ENCODE data around the gene NTNG2.
"Not testable (repeated sequence)": the region's sequence is repeated elsewhere in the genome, so short reads cannot be mapped to it uniquely, and the experiment has no call there.

NTNG2 gene

DNA sequence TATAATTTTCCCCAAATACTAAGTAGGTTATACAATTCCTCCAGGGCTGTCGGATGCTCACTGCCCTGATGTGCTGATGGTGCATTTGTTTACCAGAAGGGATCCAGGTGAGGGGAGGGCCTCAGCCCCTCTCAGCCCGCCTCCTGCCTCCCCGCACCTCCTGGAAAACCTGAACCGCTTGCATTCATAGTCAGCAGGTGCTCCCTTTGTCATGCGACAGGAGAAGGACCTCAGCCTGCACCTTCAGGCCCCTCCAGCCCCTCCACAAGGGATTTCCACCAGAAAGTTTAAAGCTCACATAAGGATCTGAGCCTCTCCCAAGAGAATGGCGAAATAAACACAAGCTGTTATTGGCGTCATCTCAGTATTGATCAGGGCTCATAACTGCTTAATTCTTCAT is 36.5 kb upstream of the NTNG2 start:
- no peak for DNase-seq (ENCODE audit: extremely low read depth, low read depth)
- no peak overlapping the region for H3K4me3 ChIP-seq (replicated peaks; ENCODE audit: low read depth, low read length)
- TF ChIP-seq, protein P1, sequence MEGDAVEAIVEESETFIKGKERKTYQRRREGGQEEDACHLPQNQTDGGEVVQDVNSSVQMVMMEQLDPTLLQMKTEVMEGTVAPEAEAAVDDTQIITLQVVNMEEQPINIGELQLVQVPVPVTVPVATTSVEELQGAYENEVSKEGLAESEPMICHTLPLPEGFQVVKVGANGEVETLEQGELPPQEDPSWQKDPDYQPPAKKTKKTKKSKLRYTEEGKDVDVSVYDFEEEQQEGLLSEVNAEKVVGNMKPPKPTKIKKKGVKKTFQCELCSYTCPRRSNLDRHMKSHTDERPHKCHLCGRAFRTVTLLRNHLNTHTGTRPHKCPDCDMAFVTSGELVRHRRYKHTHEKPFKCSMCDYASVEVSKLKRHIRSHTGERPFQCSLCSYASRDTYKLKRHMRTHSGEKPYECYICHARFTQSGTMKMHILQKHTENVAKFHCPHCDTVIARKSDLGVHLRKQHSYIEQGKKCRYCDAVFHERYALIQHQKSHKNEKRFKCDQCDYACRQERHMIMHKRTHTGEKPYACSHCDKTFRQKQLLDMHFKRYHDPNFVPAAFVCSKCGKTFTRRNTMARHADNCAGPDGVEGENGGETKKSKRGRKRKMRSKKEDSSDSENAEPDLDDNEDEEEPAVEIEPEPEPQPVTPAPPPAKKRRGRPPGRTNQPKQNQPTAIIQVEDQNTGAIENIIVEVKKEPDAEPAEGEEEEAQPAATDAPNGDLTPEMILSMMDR (IDR thresholded peaks at IDR 0.05; ENCODE audit: low read depth, low read length, missing control alignments): no peak

DNA sequence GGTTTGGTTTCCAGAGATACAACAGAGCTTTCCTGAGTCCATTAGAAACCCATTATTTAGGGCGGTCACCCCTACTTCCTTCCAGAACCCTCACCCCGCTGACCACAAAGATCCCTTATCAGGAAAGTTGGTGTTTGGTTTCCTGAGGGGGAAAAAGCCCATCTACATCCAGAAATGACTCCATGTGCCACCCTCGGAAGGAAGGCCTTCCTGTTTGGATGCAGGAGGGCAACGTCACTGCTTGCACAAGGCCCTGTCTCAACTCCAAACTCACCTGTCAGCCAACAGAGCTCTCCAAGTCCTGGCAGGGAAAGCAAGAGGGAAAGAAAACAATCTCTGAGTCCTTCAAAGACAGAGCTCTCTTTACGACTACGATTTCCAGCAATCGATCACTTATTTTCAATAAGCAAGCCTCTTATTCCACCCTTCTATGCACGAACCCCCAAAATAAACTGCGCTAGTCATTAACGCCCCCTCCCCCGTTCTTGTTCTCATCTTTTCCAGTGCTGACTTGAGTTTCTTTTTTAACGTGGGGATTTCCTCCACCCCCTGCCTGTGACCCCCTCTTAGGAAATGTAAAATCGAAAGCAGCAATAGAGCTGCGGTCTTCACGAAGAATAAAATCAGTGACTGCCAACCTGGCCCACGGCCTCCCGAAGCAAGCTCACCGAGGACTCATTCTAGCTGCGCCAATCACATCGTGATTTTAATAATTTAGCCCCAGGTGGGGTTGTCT is 35.7 kb upstream of the NTNG2 start:
- H3K4me3 ChIP-seq (replicated peaks; ENCODE audit: low read depth, low read length): no peak overlapping the region
- no peak for DNase-seq (ENCODE audit: extremely low read depth, low read depth)
- TF ChIP-seq, protein P1 (IDR thresholded peaks at IDR 0.05; ENCODE audit: low read depth, low read length, missing control alignments): no peak

DNA sequence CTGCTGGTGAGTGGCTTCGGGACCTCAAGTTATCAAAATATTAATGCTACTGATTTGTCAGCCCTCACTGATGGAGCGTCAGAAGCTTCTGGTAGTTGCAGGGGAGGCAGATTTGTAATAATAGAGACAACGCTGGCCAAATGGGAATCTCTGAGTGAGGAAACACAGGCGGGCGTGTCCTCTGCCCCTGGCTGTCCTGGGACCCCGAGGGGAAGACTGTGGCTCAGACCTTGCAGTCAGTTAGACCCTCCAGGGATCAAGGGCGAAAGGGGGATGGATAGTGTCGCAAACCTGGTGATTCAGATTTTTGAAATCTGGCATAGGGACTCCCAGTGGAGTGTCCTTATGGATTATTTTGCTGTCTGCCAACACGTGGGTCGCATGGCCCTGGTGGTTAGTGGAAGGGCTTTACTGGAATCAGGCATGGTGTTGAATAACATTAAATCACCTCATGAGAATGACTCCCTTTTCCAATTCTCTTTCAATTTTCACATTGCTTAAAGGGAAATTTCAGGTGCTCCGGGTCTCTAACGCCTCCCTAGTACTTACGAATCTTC is 35.1 kb upstream of the NTNG2 start:
- TF ChIP-seq, protein P1 (IDR thresholded peaks at IDR 0.05; ENCODE audit: low read depth, low read length, missing control alignments): no peak
- H3K4me3 ChIP-seq (replicated peaks; ENCODE audit: low read depth, low read length): no peak overlapping the region
- no peak for DNase-seq (ENCODE audit: extremely low read depth, low read depth)

DNA sequence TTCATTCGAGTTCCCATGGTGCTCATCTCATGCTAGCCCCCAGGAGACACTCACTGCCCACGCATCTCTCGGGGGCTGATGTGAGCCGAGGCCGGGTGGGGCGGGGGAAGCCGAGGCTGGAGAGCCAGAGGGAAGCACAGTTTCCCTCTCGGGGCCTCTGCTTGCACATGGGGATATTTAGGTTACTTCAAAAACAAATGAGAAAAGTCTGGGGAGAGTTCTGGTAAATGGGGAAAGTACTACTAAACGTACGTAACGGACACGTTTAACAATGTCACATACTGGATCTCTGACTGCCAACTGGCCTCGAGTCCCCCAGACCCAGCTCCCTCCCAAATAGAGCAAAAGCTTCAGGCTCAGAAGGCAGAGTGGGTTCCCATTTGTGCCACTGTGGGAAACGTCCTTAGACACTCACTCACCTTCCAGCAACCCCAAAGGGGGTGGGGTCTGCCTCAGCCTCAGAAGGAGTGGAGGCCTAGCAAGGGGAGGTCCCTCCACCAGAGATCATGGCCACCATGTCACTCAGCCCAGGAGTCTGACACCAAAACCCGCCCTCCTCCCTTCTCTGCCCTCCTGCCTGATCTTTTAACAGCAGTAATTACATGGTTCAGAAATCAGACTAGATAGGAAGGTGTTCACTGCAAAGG is 33.8 kb upstream of the NTNG2 start:
- no peak overlapping the region for H3K4me3 ChIP-seq (replicated peaks; ENCODE audit: low read depth, low read length)
- DNase-seq (ENCODE audit: extremely low read depth, low read depth): no peak
- TF ChIP-seq, protein P1 (IDR thresholded peaks at IDR 0.05; ENCODE audit: low read depth, low read length, missing control alignments): no peak

DNA sequence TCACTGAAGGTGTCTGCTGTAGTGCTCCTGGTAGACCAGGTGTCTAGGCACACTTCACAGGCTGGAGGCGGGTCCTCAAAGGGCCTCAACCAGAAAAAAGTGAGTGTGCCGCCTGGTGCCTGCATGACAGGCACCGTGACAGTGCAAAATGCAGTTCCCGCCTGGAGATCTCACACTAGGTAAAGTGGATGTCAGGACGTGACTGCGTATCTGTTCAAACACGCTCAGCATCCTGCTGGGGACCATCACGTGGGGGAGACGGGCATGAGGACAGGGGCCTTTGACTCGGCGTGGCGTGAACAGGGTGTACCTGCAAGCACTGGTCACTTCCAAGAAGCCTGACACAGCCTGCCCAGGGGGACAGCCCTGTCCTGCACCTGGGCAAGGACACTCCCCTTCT is 32.3 kb upstream of the NTNG2 start:
- no peak overlapping the region for H3K4me3 ChIP-seq (replicated peaks; ENCODE audit: low read depth, low read length)
- TF ChIP-seq, protein P1 (IDR thresholded peaks at IDR 0.05; ENCODE audit: low read depth, low read length, missing control alignments): no peak
- DNase-seq (ENCODE audit: extremely low read depth, low read depth): no peak

DNA sequence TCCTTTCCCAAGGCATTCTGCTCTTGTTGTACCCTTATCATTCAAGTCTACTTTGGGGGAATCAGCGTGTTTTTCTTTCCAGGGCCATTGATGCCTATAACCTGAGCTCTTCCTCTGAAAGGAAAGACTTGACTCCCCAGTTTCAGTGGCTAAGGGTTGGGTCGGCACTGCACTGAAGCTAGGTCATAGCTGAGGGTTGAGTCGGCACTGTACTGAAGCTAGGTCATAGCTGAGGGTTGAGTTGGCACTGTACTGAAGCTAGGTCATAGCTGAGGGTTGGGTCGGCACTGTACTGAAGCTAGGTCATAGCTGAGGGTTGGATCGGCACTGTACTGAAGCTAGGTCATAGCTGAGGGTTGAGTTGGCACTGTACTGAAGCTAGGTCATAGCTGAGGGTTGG is 27.8 kb upstream of the NTNG2 start:
- H3K4me3 ChIP-seq (replicated peaks; ENCODE audit: low read depth, low read length); DNase-seq (ENCODE audit: extremely low read depth, low read depth): not testable (repeated sequence)

DNA sequence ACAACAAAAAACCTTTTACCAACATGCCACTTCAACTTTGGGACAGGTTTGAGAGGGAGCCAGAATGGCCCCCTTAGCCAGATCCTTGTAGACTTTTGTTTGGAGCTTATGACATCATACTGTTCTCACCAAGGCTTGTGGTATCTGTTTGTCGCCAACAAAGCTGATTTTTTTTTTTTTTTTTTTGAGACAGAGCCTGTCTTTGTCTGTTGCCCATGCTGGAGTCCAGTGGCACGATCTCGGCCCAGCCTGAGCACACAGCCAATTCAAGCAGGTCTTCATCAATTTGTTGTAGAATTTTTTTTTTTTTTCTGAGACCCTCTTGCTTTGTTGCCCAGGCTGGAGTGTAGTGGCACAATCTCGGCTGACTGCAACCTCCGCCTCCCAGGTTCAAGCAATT is 26.4 kb upstream of the NTNG2 start:
- TF ChIP-seq, protein P1 (IDR thresholded peaks at IDR 0.05; ENCODE audit: low read depth, low read length, missing control alignments): no peak
- no peak overlapping the region for H3K4me3 ChIP-seq (replicated peaks; ENCODE audit: low read depth, low read length)
- DNase-seq (ENCODE audit: extremely low read depth, low read depth): no peak
